Measurements from ENCODE around the gene MITF. TPM values are rescaled to one million over a fixed set of nuclear protein-coding genes. Genes with fewer than 3 reads are reported as not detected.
A peak's percentile ranks its signal among the peaks of the same experiment; 100 is the strongest.
"Not testable (repeated sequence)": the region's sequence is repeated elsewhere in the genome, so short reads cannot be mapped to it uniquely, and the experiment has no call there.

The MITF gene
- total and polyA plus RNA-seq, 10 donors, result 0.83 to 11.9 (median 6.2) TPM

GRCh38 chr3:69920009-69920408 lies 180.7 kb downstream of the MITF start:
- H3K9me3 ChIP-seq; H3K36me3 ChIP-seq; intact Hi-C loops (cut with DNase I; ENCODE audit: low total_unique reads); H3K27me3 ChIP-seq (replicated peaks in 1 of 7); H3K4me1 ChIP-seq; H3K4me3 ChIP-seq; DNase-seq; H3K27ac ChIP-seq: not testable (repeated sequence)
- WGBS, 5 donors, result 51 to 68% (median 57%) methylated on average over 10 of the region's 10 CpGs
- TF ChIP-seq CTCF (IDR thresholded peaks at IDR 0.05 in 8 of 11, conservative IDR thresholded peaks at IDR 0.05 in 3 of 11), result peak in 7 of 11 experiments; percentile 14 to 40 (median 29)

GRCh38 chr3:69921651-69922050 lies 182.4 kb downstream of the MITF start:
- no peaks in the 10 kb centered on the region for H3K36me3 ChIP-seq
- no peak for TF ChIP-seq POLR2AphosphoS5 (IDR thresholded peaks at IDR 0.05)
- TF ChIP-seq CTCF (IDR thresholded peaks at IDR 0.05 in 8 of 11, conservative IDR thresholded peaks at IDR 0.05 in 3 of 11), result no peak
- TF ChIP-seq POLR2A (IDR thresholded peaks at IDR 0.05), result no peak
- H3K4me1 ChIP-seq, result no peaks in the 10 kb centered on the region
- no peak overlapping the region for H3K27ac ChIP-seq
- intact Hi-C loops (cut with DNase I; ENCODE audit: low total_unique reads), result no loop called here
- no peaks in the 10 kb centered on the region for H3K27me3 ChIP-seq (replicated peaks in 1 of 7)
- H3K9me3 ChIP-seq, result no peaks in the 10 kb centered on the region
- no peak for DNase-seq
- WGBS, 5 donors, result 90 to 96% (median 94%) methylated on average over 6 of the region's 6 CpGs
- H3K4me3 ChIP-seq, result no peak overlapping the region

- H3K27me3 ChIP-seq (replicated peaks in 1 of 7), result no peaks in the 10 kb centered on the region
- no peaks in the 10 kb centered on the region for H3K36me3 ChIP-seq
- TF ChIP-seq POLR2AphosphoS5 (IDR thresholded peaks at IDR 0.05), result no peak
- TF ChIP-seq CTCF (IDR thresholded peaks at IDR 0.05 in 8 of 11, conservative IDR thresholded peaks at IDR 0.05 in 3 of 11), result no peak
- no peak for TF ChIP-seq POLR2A (IDR thresholded peaks at IDR 0.05)
- no peaks in the 10 kb centered on the region for H3K9me3 ChIP-seq
- intact Hi-C loops (cut with DNase I; ENCODE audit: low total_unique reads), result no loop called here
- WGBS, 5 donors, result 85 to 88% (median 86%) methylated on average over 4 of the region's 4 CpGs
- DNase-seq, result no peak
- H3K4me3 ChIP-seq, result no peak overlapping the region
- no peak overlapping the region for H3K27ac ChIP-seq
- no peaks in the 10 kb centered on the region for H3K4me1 ChIP-seq
These were observed 183.3 kb downstream of the MITF start for GRCh38 chr3:69922521-69923000.

- H3K4me1 ChIP-seq, result no peaks in the 10 kb centered on the region
- H3K9me3 ChIP-seq, result no peaks in the 10 kb centered on the region
- no peak overlapping the region for H3K4me3 ChIP-seq
- no peak for TF ChIP-seq POLR2A (IDR thresholded peaks at IDR 0.05)
- no peak for DNase-seq
- intact Hi-C loops (cut with DNase I; ENCODE audit: low total_unique reads), result no loop called here
- H3K27me3 ChIP-seq (replicated peaks in 1 of 7), result no peaks in the 10 kb centered on the region
- H3K36me3 ChIP-seq, result no peaks in the 10 kb centered on the region
- no peak overlapping the region for H3K27ac ChIP-seq
These were observed 186.2 kb downstream of the MITF start for GRCh38 chr3:69925506-69925905.

- intact Hi-C loops (cut with DNase I; ENCODE audit: low total_unique reads), result no loop called here
- Histone ChIP-seq H3K27ac (no peak overlapping the region), H3K9me3 (no peaks in the 10 kb centered on the region), H3K27me3 (replicated peaks in 1 of 7) (no peaks in the 10 kb centered on the region), H3K4me1 (no peaks in the 10 kb centered on the region), H3K36me3 (no peaks in the 10 kb centered on the region), H3K4me3 (no peak overlapping the region)
- DNase-seq, result no peak
- no peak for TF ChIP-seq CTCF (IDR thresholded peaks at IDR 0.05 in 8 of 11, conservative IDR thresholded peaks at IDR 0.05 in 3 of 11)
- TF ChIP-seq POLR2A (IDR thresholded peaks at IDR 0.05), result no peak
- TF ChIP-seq POLR2AphosphoS5 (IDR thresholded peaks at IDR 0.05), result no peak
- WGBS, 5 donors, result 87 to 92% (median 89%) methylated on average over 8 of the region's 8 CpGs
These were observed 187.1 kb downstream of the MITF start for GRCh38 chr3:69926385-69926784.

All from spleen (tissue), 11 donors.